ENCODE measurements around the gene ATP10A.
"Not testable (repeated sequence)": the region's sequence is repeated elsewhere in the genome, so short reads cannot be mapped to it uniquely, and the experiment has no call there.

The ATP10A gene

GRCh38 chr15:25792128-25792527 is 71.0 kb downstream of the ATP10A start:
- no peak for DNase-seq

- DNase-seq = no peak
These were observed 73.0 kb downstream of the ATP10A start for GRCh38 chr15:25790000-25790660.

- no peak for DNase-seq
These were observed 73.5 kb downstream of the ATP10A start for GRCh38 chr15:25789616-25789999.

- no peak for DNase-seq
These were observed 73.9 kb downstream of the ATP10A start for GRCh38 chr15:25789211-25789610.

GRCh38 chr15:25787855-25788520 is 75.1 kb downstream of the ATP10A start:
- no peak for DNase-seq

- DNase-seq = no peak
These were observed 75.7 kb downstream of the ATP10A start for GRCh38 chr15:25787381-25787780.

- no peak for DNase-seq
These were observed 77.1 kb downstream of the ATP10A start for GRCh38 chr15:25786040-25786439.

- DNase-seq = no peak
These were observed 77.5 kb downstream of the ATP10A start for GRCh38 chr15:25785641-25786025.

GRCh38 chr15:25784876-25785640 is 78.1 kb downstream of the ATP10A start:
- no peak for DNase-seq

- no peak for DNase-seq
These were observed 79.3 kb downstream of the ATP10A start for GRCh38 chr15:25783607-25784540.

GRCh38 chr15:25783134-25783533 is 80.0 kb downstream of the ATP10A start:
- no peak for DNase-seq

- DNase-seq = no peak
These were observed 82.5 kb downstream of the ATP10A start for GRCh38 chr15:25780479-25781255.

GRCh38 chr15:25778161-25778560 is 85.0 kb downstream of the ATP10A start:
- no peak for DNase-seq

- DNase-seq = no peak
These were observed 86.1 kb downstream of the ATP10A start for GRCh38 chr15:25777037-25777436.

- DNase-seq = no peak
These were observed 86.9 kb downstream of the ATP10A start for GRCh38 chr15:25776071-25776746.

- no peak for DNase-seq
These were observed 87.7 kb downstream of the ATP10A start for GRCh38 chr15:25775317-25775912.

- no peak for DNase-seq
These were observed 88.3 kb downstream of the ATP10A start for GRCh38 chr15:25774871-25775270.

- no peak for DNase-seq
These were observed 89.9 kb downstream of the ATP10A start for GRCh38 chr15:25773248-25773647.

- DNase-seq = no peak
These were observed 90.6 kb downstream of the ATP10A start for GRCh38 chr15:25772500-25772899.

- not testable (repeated sequence) for DNase-seq
These were observed 91.4 kb downstream of the ATP10A start for GRCh38 chr15:25771736-25772135.

GRCh38 chr15:25771338-25771706 is 91.8 kb downstream of the ATP10A start:
- no peak for DNase-seq
